Natural killer cell (primary cell): ENCODE measurements around the gene RAB44. TPM values are rescaled to one million over a fixed set of nuclear protein-coding genes. Genes with fewer than 3 reads are reported as not detected.
A peak's percentile ranks its signal among the peaks of the same experiment; 100 is the strongest.

Experiments used
- ATAC-seq, 3 donors: fragments of 150-1000 bp in 2 of 3; fragments of 200-7000 bp in 1 of 3; cut with Tn5 transposase; 1 replicate in 1 of 3; 2 replicates in 2 of 3; pipeline ENCODE4 v1.10.0; 2021; ENCODE audit warnings: mild to moderate bottlenecking in 2 of 3, moderate library complexity in 2 of 3
- DNase-seq, 2 donors: peaks; one replicate each; pipeline versions ENCODE4 v3.0.0 to v3.0.0-alpha.2; 2013 to 2021; ENCODE audit warnings: mixed read lengths in 1 of 2
- H3K27ac ChIP-seq: one replicate; pipeline ENCODE4 v1.5.1; 2013; ENCODE audit warnings: mild to moderate bottlenecking, low read length
- H3K27me3 ChIP-seq: one replicate; pipeline ENCODE4 v1.6.1; 2013; ENCODE audit warnings: low read length; ENCODE audit not compliant: control insufficient read depth, insufficient read depth
- H3K36me3 ChIP-seq: one replicate; pipeline ENCODE4 v1.6.1; 2013; ENCODE audit warnings: low read length; ENCODE audit not compliant: control insufficient read depth, insufficient read depth
- H3K4me1 ChIP-seq: one replicate; pipeline ENCODE4 v1.6.1; 2013; ENCODE audit warnings: low read length; ENCODE audit not compliant: control insufficient read depth, insufficient read depth
- H3K4me3 ChIP-seq: one replicate; pipeline ENCODE4 v1.5.1; 2013; ENCODE audit warnings: low read length
- H3K9me3 ChIP-seq: one replicate; pipeline ENCODE4 v1.6.1; 2013; ENCODE audit warnings: low read length; ENCODE audit not compliant: control insufficient read depth, insufficient read depth
- H3K27ac Mint-ChIP-seq, 2 donors: one replicate each; pipeline ENCODE4 v1.8.0; 2022; ENCODE audit warnings: mild to moderate bottlenecking in 2 of 2, mixed read lengths in 2 of 2, moderate library complexity in 1 of 2
- H3K27me3 Mint-ChIP-seq, 2 donors: one replicate each; pipeline ENCODE4 v1.8.0; 2022; ENCODE audit warnings: low read depth in 2 of 2, mixed read lengths in 2 of 2
- H3K36me3 Mint-ChIP-seq: one replicate; pipeline ENCODE4 v1.8.0; 2022; ENCODE audit warnings: mixed read lengths
- H3K4me1 Mint-ChIP-seq, 2 donors: one replicate each; pipeline ENCODE4 v1.8.0; 2022; ENCODE audit warnings: mixed read lengths in 2 of 2
- H3K4me3 Mint-ChIP-seq: one replicate; pipeline ENCODE4 v1.8.0; 2022; ENCODE audit warnings: mild to moderate bottlenecking, moderate library complexity, mixed read lengths
- H3K9me3 Mint-ChIP-seq, 2 donors: one replicate each; pipeline ENCODE4 v1.8.0; 2022; ENCODE audit warnings: mixed read lengths in 2 of 2
- CTCF ChIP-seq: fragments of 200-600 bp; IDR thresholded peaks from one replicate; pipeline ENCODE4 v1.8.0; 2022; ENCODE audit warnings: antibody characterized with exemption
- WGBS: methylation state at CpG from one replicate; pipeline ENCODE4 v1.1.7; 2013; ENCODE audit warnings: missing lambda C conversion rate; ENCODE audit not compliant: insufficient coverage; 5-methylcytosine and 5-hydroxymethylcytosine counted together
- intact Hi-C: fragments of 100-400 bp; cut with micrococcal nuclease; formaldehyde crosslinking; loops from one replicate; pipeline ENCODE4 v1.14.2; 2022
- total RNA-seq, 4 donors: library from RNA; stranded (reverse); fragments of 120-200 nt in 1 of 4; gene quantifications; one replicate each; pipeline versions ENCODE4 v1.2.3 to v1.2.4, GENCODE V29; 2013 to 2022

RAB44 gene
- total RNA-seq, 3 donors from 2014 or later (not counting 1 experiment from before 2014, with no cell fraction given) = 0.09 to 12.9 (median 0.70) TPM

DNA sequence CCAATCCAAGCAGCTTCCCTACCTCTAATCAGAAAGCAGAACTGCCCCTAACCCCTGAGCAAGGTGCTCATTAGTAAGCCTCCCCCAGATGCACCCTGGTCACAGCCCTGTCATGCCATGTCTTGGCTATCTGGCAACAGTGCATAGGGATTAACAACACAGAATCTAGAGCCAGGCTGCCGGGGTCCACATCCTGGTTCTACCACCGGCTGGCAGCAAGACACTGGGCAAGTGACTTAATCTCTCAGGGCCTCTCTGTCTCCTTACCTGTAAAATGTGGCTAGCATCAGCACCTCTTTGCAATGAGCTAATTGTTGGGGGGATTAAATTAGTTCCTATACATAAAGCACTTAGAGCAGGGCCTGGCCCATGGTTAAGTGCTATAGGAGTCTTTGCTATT, 73.5 kb downstream of the RAB44 start:
- H3K4me3 ChIP-seq = no peak overlapping the region
- H3K4me1 Mint-ChIP-seq = peaks cover 34 to 54% of the 10 kb centered on the region in 2 donors
- no peaks in the 10 kb centered on the region for H3K27me3 Mint-ChIP-seq
- H3K36me3 ChIP-seq = no peaks in the 10 kb centered on the region
- intact Hi-C loops = no loop called here
- ATAC-seq (no peak), DNase-seq (no peak)
- no peaks in the 10 kb centered on the region for H3K9me3 ChIP-seq
- no peaks in the 10 kb centered on the region for H3K9me3 Mint-ChIP-seq
- H3K4me1 ChIP-seq = peaks cover 44% of the 10 kb centered on the region
- TF ChIP-seq CTCF = no peak
- H3K4me3 Mint-ChIP-seq = peak overlapping the region; percentile 73
- peak overlapping the region; percentile 9 for H3K27ac ChIP-seq
- no peaks in the 10 kb centered on the region for H3K27me3 ChIP-seq
- H3K27ac Mint-ChIP-seq = peak overlapping the region; percentile 87 to 91
- 92% methylated on average over 2 of the region's 2 CpGs for WGBS
- H3K36me3 Mint-ChIP-seq = no peaks in the 10 kb centered on the region

GRCh38 chr6:36772397-36772796, 74.8 kb downstream of the RAB44 start:
- Histone ChIP-seq H3K27ac (no peak overlapping the region), H3K36me3 (no peaks in the 10 kb centered on the region), H3K9me3 (no peaks in the 10 kb centered on the region), H3K4me1 (peaks cover 33% of the 10 kb centered on the region), H3K27me3 (no peaks in the 10 kb centered on the region), H3K4me3 (no peak overlapping the region)
- no peaks in the 10 kb centered on the region for H3K36me3 Mint-ChIP-seq
- H3K27me3 Mint-ChIP-seq = no peaks in the 10 kb centered on the region
- ATAC-seq = no peak
- TF ChIP-seq CTCF = no peak
- H3K4me1 Mint-ChIP-seq = peaks cover 30 to 57% of the 10 kb centered on the region in 2 donors
- WGBS = 63% methylated on average over 8 of the region's 8 CpGs
- intact Hi-C loops = no loop called here
- no peaks in the 10 kb centered on the region for H3K9me3 Mint-ChIP-seq
- H3K4me3 Mint-ChIP-seq = no peak overlapping the region
- H3K27ac Mint-ChIP-seq = peak overlapping the region; percentile 87 to 91
- DNase-seq = no peak

- no peak overlapping the region for H3K27ac ChIP-seq
- intact Hi-C loops = no loop called here
- no peak for TF ChIP-seq CTCF
- H3K4me3 ChIP-seq = no peak overlapping the region
- no peak for DNase-seq
- H3K4me1 ChIP-seq = peaks cover 26% of the 10 kb centered on the region
- Mint-ChIP-seq H3K4me3 (no peak overlapping the region), H3K4me1 (peaks cover 27 to 59% of the 10 kb centered on the region in 2 donors), H3K36me3 (no peaks in the 10 kb centered on the region), H3K9me3 (no peaks in the 10 kb centered on the region), H3K27ac (no peak overlapping the region), H3K27me3 (peaks cover 0 to 3% of the 10 kb centered on the region in 2 donors)
- H3K36me3 ChIP-seq = no peaks in the 10 kb centered on the region
- no peaks in the 10 kb centered on the region for H3K9me3 ChIP-seq
- H3K27me3 ChIP-seq = peaks cover 2% of the 10 kb centered on the region
- WGBS = 94% methylated on average over 5 of the region's 5 CpGs
- no peak for ATAC-seq
Measured at GRCh38 chr6:36774331-36774730, 76.7 kb downstream of the RAB44 start.

DNA sequence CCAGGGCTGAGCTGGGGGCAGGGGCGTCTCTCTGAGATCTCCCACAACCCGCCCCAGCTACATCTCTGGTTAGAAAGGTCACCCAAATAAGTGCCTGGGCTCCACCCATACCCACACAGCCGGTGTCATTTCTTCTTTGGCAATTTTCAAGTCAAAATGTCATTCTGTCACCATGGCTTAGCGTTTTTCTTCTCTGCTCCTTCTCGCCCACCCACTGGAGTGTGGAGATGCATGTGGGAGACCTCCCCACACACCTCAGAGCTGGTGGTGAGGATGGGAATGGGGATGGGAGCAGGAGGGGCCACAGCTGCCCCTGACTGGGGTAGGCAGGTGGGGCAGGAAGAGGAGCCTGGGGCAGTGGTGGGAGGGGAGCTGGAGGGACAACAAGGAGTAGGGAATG, 78.5 kb downstream of the RAB44 start:
- no peak for TF ChIP-seq CTCF
- H3K4me1 Mint-ChIP-seq = peaks cover 9 to 53% of the 10 kb centered on the region in 2 donors
- Histone ChIP-seq H3K9me3 (no peaks in the 10 kb centered on the region), H3K4me3 (no peak overlapping the region), H3K27me3 (peaks cover 2% of the 10 kb centered on the region), H3K27ac (no peak overlapping the region), H3K36me3 (no peaks in the 10 kb centered on the region), H3K4me1 (peaks cover 25% of the 10 kb centered on the region)
- WGBS = 81% methylated on average over 5 of the region's 5 CpGs
- H3K9me3 Mint-ChIP-seq = no peaks in the 10 kb centered on the region
- no peaks in the 10 kb centered on the region for H3K36me3 Mint-ChIP-seq
- peaks cover 0 to 3% of the 10 kb centered on the region in 2 donors for H3K27me3 Mint-ChIP-seq
- intact Hi-C loops = no loop called here
- no peak overlapping the region for H3K4me3 Mint-ChIP-seq
- DNase-seq (no peak), ATAC-seq (no peak)
- H3K27ac Mint-ChIP-seq = peak overlapping the region in 1 of 2 donors; percentile 12
